Measurements from ENCODE around the gene PNPLA2.

PNPLA2 gene

GRCh38 chr11:832529-833113 lies 13.9 kb downstream of the PNPLA2 start, which contains the start of gene CD151:
Gene CD151 (plus strand): TSS chr11:832952. CDS start chr11:836070, 3,118 bp downstream.
- DNase-seq = no peak

GRCh38 chr11:833114-833791 lies 14.5 kb downstream of the PNPLA2 start:
- DNase-seq = no peak

- DNase-seq = no peak
These were observed 15.2 kb downstream of the PNPLA2 start for GRCh38 chr11:833849-834311.

- no peak for DNase-seq
These were observed 15.9 kb downstream of the PNPLA2 start for GRCh38 chr11:834371-835316.

GRCh38 chr11:836274-836673 lies 17.6 kb downstream of the PNPLA2 start:
- DNase-seq = no peak

GRCh38 chr11:836700-837099 lies 18.0 kb downstream of the PNPLA2 start:
- DNase-seq = no peak

GRCh38 chr11:837189-837989 lies 18.7 kb downstream of the PNPLA2 start:
- no peak for DNase-seq

GRCh38 chr11:837990-838307 lies 19.2 kb downstream of the PNPLA2 start:
- no peak for DNase-seq

- no peak for DNase-seq
These were observed 19.9 kb downstream of the PNPLA2 start for GRCh38 chr11:838441-839279.

- no peak for DNase-seq
These were observed 20.5 kb downstream of the PNPLA2 start for GRCh38 chr11:839280-839623.

- DNase-seq = no peak
These were observed 21.3 kb downstream of the PNPLA2 start for GRCh38 chr11:839875-840617.

GRCh38 chr11:841981-842369 lies 23.3 kb downstream of the PNPLA2 start:
- no peak for DNase-seq

GRCh38 chr11:842370-843002 lies 23.8 kb downstream of the PNPLA2 start, which contains the start of the genes POLR2L and TSPAN4:
Gene POLR2L (minus strand): TSS chr11:842529. CDS start chr11:842508, 21 bp downstream.
Gene TSPAN4 (plus strand): TSS chr11:842852. CDS start chr11:850305, 7,453 bp downstream.
- peak; percentile 92 for DNase-seq

GRCh38 chr11:843086-843734 lies 24.5 kb downstream of the PNPLA2 start:
- DNase-seq = no peak

- DNase-seq = peak; percentile 92
These were observed 25.3 kb downstream of the PNPLA2 start for GRCh38 chr11:843818-844692.

- peak; percentile 96 for DNase-seq
These were observed 26.3 kb downstream of the PNPLA2 start for GRCh38 chr11:844693-845644.

GRCh38 chr11:845872-846495 lies 27.3 kb downstream of the PNPLA2 start:
- no peak for DNase-seq
